HG03565 (cell line): ENCODE measurements around the gene CHCHD4.
"Not testable (repeated sequence)": the region's sequence is repeated elsewhere in the genome, so short reads cannot be mapped to it uniquely, and the experiment has no call there.

Experiments
- ATAC-seq: cut with Tn5 transposase; IDR thresholded peaks from one replicate; pipeline ENCODE4 v1.9.1; 2021; ENCODE audit warnings: mild to moderate bottlenecking, moderate library complexity; ENCODE audit not compliant: unreplicated experiment

The CHCHD4 gene

DNA sequence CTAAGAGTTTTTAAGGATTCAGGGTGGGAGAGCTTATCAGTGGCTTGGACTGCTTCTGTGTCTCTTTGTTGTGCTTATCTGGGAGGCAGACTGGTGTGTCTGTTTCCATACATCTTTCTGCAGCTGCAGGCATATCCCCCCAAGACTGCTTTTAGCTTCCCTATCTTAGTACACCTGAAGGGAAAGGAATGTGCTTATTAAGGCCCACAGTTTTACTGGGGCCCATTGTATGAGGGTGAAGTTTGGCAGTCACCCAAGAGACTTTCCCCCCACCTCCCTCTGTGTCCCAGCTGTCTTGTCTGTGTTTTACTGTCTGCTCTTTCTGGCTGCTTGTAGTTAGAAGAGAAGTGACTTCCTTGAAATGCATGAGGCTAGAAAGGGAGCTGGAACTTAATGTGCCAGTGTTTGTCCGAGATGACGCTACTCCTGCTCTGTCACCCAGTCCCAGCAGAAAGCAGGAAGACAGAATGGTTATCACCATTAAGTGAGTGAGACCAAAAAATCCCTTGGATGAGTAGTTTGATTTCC, 3.7 kb downstream of the CHCHD4 start:
- ATAC-seq = not testable (repeated sequence)

DNA sequence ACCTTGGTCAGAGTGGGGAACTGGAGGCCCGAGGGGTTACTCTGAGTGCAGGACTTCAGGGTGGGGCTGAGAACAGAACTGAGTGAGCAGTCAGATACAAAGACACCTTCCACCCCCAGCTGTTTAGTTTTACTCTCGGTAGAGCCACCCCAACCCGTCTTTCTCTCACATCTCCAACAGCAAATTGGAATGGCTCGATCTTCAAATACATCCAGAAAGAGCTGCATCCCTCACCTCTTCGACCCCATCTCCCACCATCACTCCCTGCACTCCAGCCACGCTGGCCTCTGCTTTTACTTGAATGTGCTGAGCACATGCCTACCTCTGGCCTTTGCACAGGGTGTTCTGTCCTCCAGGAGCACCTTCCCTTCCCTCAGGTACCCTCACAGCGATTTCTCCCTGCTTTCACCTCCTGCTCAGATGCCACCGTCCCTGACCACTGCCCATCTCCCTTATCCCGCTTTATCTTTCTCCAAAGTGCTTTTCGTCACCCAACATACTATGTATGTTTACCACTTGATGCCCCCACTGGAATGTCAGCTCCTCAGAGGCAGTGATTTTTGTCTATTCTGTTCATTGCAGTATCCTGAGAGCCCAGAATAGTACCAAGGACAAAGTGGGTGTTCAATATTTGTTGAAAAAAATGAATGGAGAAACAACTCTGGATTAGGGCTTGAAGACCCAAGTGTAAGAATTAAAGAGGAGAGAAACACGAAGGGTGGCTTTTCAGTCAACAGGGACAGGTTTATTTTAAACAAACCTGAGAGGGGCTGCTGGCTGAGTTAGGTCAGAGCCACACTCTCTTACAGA, 4.4 kb downstream of the CHCHD4 start:
- ATAC-seq = no peak

DNA sequence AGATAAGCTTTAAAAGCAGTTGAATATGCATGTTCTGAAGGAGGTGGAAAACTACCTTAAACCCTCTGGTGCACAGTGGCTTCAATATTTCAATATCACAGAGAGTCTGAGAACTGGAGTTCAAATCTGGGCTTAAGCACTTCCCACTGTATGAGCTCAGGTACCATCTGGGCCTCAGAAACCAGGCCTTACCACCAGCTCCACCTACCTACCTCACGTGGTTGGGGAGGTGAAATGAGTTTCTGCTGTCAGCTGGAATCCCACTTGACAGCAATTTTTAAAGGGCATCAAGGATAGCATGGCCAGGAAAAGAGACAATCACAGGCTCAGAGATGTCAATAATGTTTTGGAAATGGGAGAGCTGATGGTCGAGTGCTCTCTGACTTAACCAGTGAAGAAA, 5.0 kb downstream of the CHCHD4 start:
- ATAC-seq = no peak

DNA sequence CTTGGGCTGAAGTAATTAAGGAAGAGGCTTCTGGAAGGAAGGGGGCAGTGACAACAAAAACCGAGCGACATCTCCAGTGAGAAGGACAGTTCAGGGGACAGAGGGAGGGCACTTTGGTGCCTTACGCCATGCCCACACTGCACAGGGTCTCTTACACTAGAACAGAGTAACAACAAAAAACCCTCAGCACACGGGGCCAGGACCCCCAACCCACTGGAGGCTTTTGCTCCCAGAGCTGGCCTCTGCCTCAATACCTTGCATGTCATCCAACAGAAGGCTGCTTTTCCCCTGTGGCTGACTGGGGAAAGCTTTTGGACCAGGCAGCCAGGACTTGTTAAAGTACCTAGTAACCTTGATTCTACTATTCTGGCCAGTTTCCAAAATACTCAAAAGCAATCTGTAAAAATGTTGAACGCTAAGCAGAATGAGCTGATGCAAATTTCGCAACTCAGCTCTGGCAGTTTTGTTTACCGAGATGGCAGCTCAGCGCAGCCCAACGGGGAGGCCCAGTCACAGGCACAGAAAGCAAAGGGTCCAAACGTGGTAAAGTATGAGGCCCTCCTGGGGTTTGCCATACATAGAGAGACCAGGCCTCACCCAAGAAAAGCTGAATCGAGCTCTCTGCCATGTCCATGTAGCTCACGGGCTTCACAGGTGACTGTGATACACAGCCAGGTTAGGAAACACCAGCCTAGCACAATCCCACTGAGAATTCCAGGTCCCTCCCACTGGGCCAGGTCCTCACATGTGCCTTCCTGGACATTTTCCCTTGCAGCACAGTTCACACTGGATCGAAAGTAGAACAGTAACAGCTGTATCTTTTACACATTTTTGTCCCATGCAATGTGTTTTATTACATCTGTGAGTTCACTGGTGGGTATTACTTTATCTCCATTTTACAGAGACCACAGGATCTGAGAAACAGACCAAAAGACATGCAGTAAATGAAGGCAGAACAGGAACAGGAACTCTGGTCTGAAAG, 6.0 kb downstream of the CHCHD4 start:
- no peak for ATAC-seq

DNA sequence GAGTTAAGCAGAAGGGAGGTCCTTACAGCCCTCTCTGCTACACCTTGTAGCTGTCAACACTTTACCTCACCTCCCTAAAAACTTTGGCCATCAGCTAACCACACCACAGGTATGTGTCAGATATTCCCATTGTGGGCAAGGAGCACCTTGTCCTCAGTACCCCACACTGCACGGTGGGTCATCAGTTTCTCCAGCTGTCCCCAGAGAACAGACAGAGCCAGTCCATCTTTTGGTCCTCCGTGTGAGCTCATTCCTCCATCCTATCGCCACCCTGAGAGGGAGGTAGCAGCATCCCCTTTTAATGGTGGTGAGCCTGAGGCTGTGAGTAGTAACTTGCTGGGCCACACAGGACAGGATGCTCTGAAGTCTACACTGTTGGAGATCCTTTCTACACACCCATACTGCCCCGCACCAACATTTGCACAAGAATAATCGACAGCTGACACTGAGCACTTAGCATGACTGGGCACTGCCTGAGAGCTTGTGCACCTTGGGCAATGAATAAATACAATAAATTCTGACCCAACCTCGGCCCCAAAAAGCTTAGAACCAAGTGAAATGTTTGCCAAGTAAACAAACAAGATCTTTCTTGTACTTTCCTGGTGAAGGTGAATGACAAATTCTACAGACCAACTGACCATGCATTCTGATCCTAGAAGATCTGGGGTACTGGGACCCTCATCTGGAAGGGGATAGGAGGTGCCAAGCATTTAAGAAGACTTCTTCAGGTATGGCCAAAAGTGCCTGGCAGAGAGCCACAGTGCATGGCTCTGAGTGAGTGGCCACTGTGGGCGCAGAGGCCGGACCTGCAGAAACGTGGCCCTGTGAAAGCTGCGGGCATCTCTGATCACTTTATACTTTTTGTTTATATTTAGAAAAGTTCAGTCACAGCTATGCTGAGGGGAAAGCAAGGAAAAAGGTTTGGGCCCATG, 6.9 kb downstream of the CHCHD4 start:
- ATAC-seq = no peak

DNA sequence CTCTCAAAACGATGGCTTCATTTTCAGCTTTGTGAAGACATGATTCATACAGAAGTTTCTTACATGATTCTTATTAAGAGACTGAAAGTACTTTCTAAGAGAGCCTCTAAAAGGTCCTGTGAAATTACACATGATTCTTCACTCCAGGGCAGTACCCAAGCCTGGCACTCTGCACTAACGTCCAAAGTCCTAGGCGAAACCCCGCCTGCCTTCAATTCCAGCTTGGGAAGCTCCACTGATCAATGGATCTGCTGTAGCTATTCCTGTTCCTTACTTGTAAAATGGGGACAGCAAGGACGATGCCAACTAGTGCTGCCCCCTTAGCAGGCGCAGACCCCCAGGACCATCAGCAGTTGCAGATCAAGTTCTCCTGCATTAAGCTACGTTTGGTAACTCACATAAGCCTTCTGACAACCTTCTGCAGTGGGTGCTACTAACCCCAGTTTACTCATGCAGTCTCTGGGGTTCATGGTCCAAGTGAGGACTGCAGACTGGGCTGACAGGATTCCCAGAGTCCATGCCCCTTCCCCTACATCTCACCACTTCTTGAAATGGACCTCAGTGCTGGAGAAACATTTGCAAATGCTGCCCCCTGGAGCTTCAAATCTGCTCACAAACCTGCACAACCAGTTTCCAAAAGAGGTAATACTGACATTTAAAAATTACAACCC, 10.6 kb downstream of the CHCHD4 start:
- no peak for ATAC-seq

DNA sequence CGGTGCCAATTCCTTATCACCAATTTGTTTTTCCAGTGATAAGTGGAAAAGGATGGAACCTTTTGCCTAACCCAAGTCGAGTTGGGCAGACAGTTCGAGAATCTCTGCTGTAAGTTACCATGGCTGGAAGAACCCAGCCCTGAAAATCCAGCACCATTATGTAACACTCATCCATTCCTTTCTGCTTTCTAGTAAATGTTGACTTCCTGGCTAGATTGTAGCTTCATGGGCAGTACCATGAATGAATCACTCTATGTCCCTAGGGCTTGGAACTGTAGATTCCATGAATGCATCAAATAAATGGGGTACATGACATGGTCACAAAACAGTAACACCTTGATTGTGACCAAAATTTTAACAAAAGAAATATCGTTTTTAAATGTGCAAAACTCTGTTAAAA, 14.0 kb downstream of the CHCHD4 start:
- ATAC-seq = no peak

DNA sequence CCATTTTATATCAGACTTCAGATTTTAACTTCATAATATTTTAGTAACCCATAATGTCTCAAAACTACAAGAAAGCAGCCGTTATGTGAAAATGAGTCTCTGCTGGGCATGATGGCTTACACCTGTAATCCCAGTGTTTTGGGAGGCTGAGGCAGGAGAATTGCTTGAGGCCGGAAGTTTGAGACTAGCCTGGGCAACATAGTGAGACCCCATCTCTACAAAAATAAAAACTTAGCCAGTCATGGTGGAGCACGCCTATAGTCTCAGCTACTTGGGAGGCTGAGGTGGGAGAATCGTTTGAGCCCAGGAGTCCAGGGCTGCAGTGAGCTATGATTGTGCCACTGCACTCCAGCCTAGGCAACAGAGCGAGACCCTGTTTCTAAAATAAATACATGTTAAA, 14.8 kb downstream of the CHCHD4 start:
- ATAC-seq = not testable (repeated sequence)

DNA sequence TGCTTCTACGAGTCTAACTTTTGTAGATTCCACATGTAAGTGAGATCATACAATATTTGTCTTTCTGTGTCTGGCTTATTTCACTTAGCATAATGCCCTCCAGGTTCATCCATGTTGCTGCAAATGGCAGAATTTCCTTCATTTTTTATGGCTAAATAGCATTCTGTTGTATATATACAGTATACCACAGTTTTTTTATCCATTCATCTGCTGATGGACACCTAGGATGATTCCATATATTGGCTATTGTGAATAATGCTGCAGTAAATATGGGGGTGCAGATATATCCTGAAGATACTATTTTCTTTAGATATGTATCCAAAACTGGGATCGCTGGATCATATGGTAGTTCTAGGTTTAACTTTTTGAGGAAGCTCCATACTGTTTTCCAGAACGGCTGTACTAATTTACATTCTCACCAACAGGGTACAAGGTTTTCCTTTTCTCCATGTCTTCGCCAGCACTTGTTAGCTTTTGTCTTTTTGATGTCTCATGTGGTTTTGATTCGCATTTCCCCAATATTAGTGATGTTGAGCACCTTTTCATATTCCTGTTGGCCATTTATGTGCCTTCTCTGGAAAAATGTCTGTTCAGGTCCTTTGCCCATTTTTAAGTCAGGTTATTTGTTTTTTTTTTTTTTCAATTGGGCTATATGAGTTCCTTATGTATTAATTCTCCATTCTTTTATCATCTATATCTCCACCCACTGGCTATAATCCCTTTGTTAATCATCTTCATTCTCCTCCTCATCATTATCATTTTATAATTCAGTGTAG, 26.9 kb downstream of the CHCHD4 start:
- ATAC-seq = no peak

DNA sequence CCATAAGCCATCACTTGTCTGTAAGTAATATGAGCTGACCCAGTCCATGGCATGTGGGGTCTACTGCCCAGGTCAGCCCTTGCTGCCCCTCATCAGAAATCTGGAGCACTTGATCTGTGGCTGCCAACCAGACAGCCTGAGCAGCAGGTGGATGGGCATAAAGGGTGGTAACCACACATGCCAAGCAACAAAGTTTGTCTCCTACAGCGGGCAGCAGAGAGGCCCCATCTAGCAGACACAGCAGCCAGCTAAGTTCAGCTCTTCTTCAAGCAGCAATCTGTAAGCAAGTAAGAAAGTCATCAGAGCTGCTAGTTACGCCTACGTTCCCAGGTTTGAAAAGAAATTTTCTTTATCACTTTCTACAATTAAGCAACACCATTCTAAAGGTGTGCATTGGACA, 27.9 kb downstream of the CHCHD4 start:
- ATAC-seq = no peak

DNA sequence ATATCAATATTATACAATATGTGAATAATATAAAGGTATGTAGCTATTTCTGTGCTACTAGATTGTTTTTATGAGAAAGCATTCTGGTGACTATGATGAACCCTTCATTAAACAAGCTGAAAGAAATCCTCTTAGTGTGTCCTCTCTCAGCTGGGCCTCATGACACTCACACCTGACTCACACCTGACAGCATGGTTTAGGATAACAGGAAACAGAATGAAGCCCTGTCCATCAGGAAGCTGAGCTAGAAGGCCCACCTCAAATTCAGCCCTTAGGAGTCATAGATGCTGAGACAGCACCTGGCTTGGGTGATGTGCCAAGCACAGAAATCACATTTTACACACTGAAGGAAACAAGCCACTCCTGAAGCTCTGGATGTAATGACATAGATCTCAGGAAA, 30.8 kb downstream of the CHCHD4 start:
- no peak for ATAC-seq

DNA sequence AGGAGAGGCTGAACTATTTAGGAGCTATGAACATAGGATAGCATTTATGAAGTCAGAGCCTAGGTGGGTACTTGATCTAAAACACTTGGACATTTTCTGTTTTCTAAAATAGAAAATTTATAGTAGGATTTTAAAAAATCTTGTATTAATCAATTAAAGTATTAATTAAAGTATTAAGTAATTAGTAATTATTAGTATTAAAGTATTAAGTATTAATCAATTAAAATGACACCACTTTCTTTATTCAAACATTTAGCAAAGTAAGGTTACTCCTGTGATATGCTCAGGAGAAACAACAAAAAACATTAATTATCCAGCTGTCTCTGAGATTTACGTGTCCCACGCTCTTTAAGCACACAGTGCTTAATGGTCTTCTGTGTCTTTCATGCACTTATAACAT, 32.2 kb downstream of the CHCHD4 start:
- no peak for ATAC-seq

DNA sequence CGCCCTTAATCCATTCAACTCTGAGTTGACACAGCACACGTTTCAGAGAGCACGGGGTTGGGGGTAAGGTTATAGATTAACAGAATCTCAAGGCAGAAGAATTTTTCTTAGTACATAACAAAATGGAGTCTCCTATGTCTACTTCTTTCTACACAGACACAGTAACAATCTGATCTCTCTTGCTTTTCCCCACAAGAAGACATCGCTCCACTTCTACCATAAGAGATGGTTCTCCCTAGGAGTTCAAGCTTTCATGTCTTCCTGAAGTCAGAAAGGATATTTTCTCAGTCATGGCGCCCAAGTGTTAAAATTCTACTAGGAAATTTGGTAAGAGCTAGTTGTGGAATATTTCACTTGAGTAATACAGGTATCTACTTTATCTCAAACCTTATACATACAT, 32.7 kb downstream of the CHCHD4 start:
- ATAC-seq = not testable (repeated sequence)

DNA sequence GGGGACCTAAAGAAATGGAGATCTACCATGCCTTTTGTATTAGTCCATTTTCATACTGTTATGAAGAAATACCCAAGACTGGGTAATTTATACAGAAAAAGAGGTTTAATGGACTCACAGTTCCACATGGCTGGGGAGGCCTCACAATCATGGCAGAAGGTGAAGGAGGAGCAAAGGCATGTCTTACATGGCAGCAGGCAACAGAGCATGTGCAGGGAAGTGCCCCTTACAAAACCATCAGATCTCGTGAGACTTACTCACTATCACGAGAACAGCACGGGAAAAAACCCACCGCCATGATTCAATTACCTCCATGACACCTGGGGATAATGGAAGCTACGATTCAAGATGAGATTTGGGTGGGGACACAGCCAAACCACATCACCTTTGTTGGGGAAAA, 37.2 kb downstream of the CHCHD4 start:
- not testable (repeated sequence) for ATAC-seq

DNA sequence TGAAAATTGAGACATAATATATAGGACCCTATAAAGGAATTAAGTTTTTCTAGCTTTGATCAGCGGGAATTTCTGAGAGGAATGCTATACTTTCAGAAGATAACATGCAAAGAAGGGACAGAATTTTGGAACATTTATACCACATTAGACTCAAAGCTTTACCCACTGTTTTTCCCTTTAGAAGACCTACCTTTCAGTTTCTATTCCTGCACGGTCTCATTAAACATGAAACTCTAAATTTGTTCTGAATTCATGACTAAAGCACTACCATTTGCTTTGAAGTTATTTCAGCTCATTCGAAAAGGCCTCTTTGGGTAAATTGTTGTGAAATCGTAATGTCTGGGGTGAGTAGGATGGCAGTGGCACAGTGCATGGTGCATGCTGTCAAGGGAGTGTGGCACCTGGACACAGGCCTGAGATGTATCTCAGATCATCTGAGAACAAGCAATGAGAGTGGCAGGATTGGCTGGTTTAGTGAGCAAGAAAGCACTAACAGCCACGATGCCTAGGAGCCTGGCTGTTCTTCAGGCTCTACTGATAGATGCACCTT, 42.5 kb downstream of the CHCHD4 start:
- no peak for ATAC-seq

DNA sequence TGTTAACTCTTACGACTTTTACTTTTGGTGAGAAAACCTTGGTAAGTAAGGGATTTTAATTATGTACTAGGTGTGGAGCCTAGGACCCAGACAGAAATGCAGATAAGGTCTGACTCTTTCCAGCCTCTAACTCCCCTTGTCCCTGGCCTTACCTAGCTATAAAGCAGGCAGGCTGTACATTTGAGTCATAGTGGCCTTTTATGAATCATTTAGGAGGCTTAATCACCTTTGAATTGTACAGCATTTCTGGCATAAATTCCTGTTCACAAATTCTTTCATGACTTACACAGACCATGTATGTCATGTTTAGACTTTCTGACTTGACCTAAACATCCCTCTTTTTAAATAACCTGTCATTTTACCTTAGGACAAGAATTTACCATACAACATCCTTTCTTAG, 47.4 kb downstream of the CHCHD4 start:
- ATAC-seq = no peak

DNA sequence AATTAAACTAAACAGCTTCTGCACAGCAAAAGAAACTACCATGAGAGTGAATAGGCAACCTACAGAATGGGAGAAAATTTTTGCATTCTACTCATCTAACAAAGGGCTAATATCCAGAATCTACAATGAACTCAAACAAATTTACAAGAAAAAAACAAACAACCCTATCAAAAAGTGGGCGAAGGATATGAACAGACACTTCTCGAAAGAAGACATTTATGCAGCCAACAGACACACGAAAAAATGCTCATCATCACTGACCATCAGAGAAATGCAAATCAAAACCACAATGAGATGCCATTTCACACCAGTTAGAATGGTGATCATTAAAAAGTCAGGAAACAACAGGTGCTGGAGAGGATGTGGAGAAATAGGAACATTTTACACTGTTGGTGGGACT, 49.4 kb downstream of the CHCHD4 start:
- ATAC-seq = not testable (repeated sequence)

DNA sequence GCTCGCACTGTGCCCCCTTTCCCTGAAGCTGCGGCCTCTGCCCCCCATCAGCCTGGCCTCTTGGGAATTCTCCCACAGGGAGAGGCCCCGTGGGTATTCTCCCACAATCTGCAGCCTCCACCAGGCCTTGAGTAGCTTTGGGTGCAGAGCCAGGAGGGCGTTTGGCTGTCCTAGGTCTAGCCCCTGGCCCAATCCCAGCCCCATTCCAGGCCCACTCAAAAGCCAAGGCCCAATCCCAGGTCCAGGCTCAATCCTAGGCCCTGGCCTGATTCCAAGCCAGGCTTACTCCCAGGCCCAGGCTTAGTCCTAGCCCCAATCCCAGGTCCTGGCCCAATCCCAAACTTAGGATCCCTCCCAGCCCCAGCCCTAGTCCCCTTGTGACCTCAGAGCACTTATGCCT, 59.8 kb downstream of the CHCHD4 start:
- no peak for ATAC-seq

DNA sequence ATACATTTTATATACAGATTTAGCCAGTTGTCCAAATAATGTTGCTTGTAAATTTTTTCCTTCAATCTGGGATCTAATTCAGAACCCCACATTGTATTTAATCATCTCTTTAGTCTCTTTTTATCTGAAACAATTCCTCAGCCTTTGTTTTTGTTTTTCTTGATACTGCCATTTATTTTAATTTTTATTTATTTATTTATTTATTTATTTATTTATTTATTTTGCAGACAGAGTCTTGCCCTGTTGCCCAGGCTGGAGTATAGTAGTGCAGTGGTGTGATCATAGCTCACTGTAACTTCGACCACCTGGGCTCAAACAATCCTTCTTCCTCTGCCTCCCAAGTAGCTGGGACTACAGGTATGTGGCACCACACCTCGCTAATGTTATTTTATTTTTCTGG, 61.5 kb downstream of the CHCHD4 start:
- ATAC-seq = no peak
